Liver (tissue), 9 donors: ENCODE results near the gene BIRC6. TPM values are rescaled to one million over a fixed set of nuclear protein-coding genes. Genes with fewer than 3 reads are reported as not detected.

Experiments used
- DNase-seq: peaks from one replicate; pipeline ENCODE4 v3.0.0-alpha.2; 2017; ENCODE audit warnings: low spot score
- H3K27ac ChIP-seq, 2 donors: one replicate each; pipeline ENCODE4 v1.7.0; 2013; ENCODE audit warnings: inconsistent platforms in 2 of 2, low read length in 2 of 2, control low read depth in 1 of 2, low read depth in 1 of 2, mild to moderate bottlenecking in 1 of 2
- H3K27me3 ChIP-seq, 4 donors: one replicate each; pipeline versions ENCODE4 v1.6.1 to v1.7.0; 2013; ENCODE audit warnings: low read length in 3 of 4, inconsistent platforms in 1 of 4, mild to moderate bottlenecking in 1 of 4, moderate library complexity in 1 of 4; ENCODE audit not compliant: control insufficient read depth in 4 of 4, insufficient read depth in 4 of 4
- H3K36me3 ChIP-seq, 4 donors: one replicate each; pipeline versions ENCODE4 v1.6.1 to v1.7.0; 2013; ENCODE audit warnings: low read length in 3 of 4, mild to moderate bottlenecking in 3 of 4, low read depth in 1 of 4, moderate library complexity in 1 of 4; ENCODE audit not compliant: control insufficient read depth in 4 of 4, insufficient read depth in 3 of 4
- H3K4me1 ChIP-seq, 4 donors: one replicate each; pipeline versions ENCODE4 v1.6.1 to v1.7.0; 2013; ENCODE audit warnings: low read length in 3 of 4, mild to moderate bottlenecking in 3 of 4, moderate library complexity in 1 of 4; ENCODE audit not compliant: control insufficient read depth in 4 of 4, insufficient read depth in 4 of 4
- H3K4me3 ChIP-seq, 3 donors: one replicate each; pipeline versions ENCODE4 v1.6.1 to v1.7.0; 2013; ENCODE audit warnings: low read length in 3 of 3, control low read depth in 1 of 3, low read depth in 1 of 3, mild to moderate bottlenecking in 1 of 3
- H3K9ac ChIP-seq, 2 donors: one replicate each; pipeline ENCODE4 v1.7.0; 2013; ENCODE audit warnings: low read length in 2 of 2, mild to moderate bottlenecking in 2 of 2, moderate library complexity in 2 of 2, control low read depth in 1 of 2, low read depth in 1 of 2
- H3K9me3 ChIP-seq, 4 donors: one replicate each; pipeline versions ENCODE4 v1.6.1 to v1.7.0; 2013; ENCODE audit warnings: low read length in 3 of 4; ENCODE audit not compliant: control insufficient read depth in 4 of 4
- EGR1 ChIP-seq, 2 donors: IDR thresholded peaks; 2 replicates each; pipeline ENCODE4 v1.6.1; 2016 to 2018; ENCODE audit warnings: antibody characterized with exemption in 2 of 2, low read depth in 2 of 2
- FOXA1 ChIP-seq: IDR thresholded peaks from 2 replicates; pipeline ENCODE4 v1.6.1; 2016; ENCODE audit warnings: antibody characterized with exemption
- FOXA2 ChIP-seq: IDR thresholded peaks from 2 replicates; pipeline ENCODE4 v1.6.1; 2016; ENCODE audit warnings: antibody characterized with exemption
- GABPA ChIP-seq, 2 donors: IDR thresholded peaks in 1 of 2; conservative IDR thresholded peaks in 1 of 2; 2 replicates each; pipeline ENCODE4 v1.6.1; 2016; ENCODE audit warnings: antibody characterized with exemption in 2 of 2, mild to moderate bottlenecking in 1 of 2, moderate library complexity in 1 of 2
- HNF4A ChIP-seq, 2 donors: conservative IDR thresholded peaks; 2 replicates each; pipeline ENCODE4 v1.6.1; 2016; ENCODE audit warnings: antibody characterized with exemption in 2 of 2, mild to moderate bottlenecking in 2 of 2
- HNF4G ChIP-seq: IDR thresholded peaks from 2 replicates; pipeline ENCODE4 v1.6.1; 2016; ENCODE audit warnings: antibody characterized with exemption
- JUND ChIP-seq, 2 donors: IDR thresholded peaks; 2 replicates each; pipeline ENCODE4 v1.6.1; 2016; ENCODE audit warnings: antibody characterized with exemption in 2 of 2
- NR2F2 ChIP-seq: IDR thresholded peaks from 2 replicates; pipeline ENCODE4 v1.6.1; 2016; ENCODE audit warnings: antibody characterized with exemption
- RAD21 ChIP-seq, 2 donors: IDR thresholded peaks; 2 replicates each; pipeline ENCODE4 v1.6.1; 2016; ENCODE audit warnings: antibody characterized with exemption in 2 of 2, mild to moderate bottlenecking in 2 of 2
- RXRA ChIP-seq, 2 donors: IDR thresholded peaks; 2 replicates each; pipeline ENCODE4 v1.6.1; 2017 to 2018; ENCODE audit warnings: antibody characterized with exemption in 2 of 2, mild to moderate bottlenecking in 1 of 2
- SP1 ChIP-seq: IDR thresholded peaks from 2 replicates; pipeline ENCODE4 v1.6.1; 2018; ENCODE audit warnings: antibody characterized with exemption, mild to moderate bottlenecking
- TAF1 ChIP-seq: conservative IDR thresholded peaks from 2 replicates; pipeline ENCODE4 v1.6.1; 2016; ENCODE audit warnings: antibody characterized with exemption, mild to moderate bottlenecking
- YY1 ChIP-seq: IDR thresholded peaks from 2 replicates; pipeline ENCODE4 v1.6.1; 2016; ENCODE audit warnings: antibody characterized with exemption, mild to moderate bottlenecking
- WGBS: extraction: QIAGEN DNeasy Blood & Tissue Kit; methylation state at CpG from one replicate; pipeline ENCODE4 v1.1.7; 2013; 5-methylcytosine and 5-hydroxymethylcytosine counted together
- polyA plus RNA-seq, 2 donors: library from polyadenylated mRNA; stranded (reverse) in 1 of 2; unstranded in 1 of 2; fragments of 200-250 nt in 1 of 2; fragments of >200 nt in 1 of 2; fragmentation: Nextera tagmentation in 1 of 2; extraction: Ambion mirVana in 1 of 2; gene quantifications; one replicate each; pipeline versions ENCODE4 v1.2.1 to v1.2.3, GENCODE V29; 2013 to 2015
- total RNA-seq, 2 donors: library from RNA; depleted of rRNA; stranded (reverse); fragments of >200 nt; gene quantifications; one replicate each; pipeline ENCODE4 v1.2.3, GENCODE V29; 2014
- TF ChIP-seq, protein P1 (sequence below): fragments of 150-350 bp; IDR thresholded peaks from 2 replicates; pipeline ENCODE4 v1.5.1; 2017; ENCODE audit warnings: improper control_type of control experiment, low read depth, low read length; ENCODE audit not compliant: missing input control
- TF ChIP-seq, protein P2 (sequence below): IDR thresholded peaks from 2 replicates; pipeline ENCODE4 v1.6.1; 2016; ENCODE audit warnings: antibody characterized with exemption
- TF ChIP-seq, protein P3 (sequence below): IDR thresholded peaks from 2 replicates; pipeline ENCODE4 v1.6.1; 2016; ENCODE audit warnings: antibody characterized with exemption
- TF ChIP-seq, protein P4 (sequence below): IDR thresholded peaks from 2 replicates; pipeline ENCODE4 v1.6.1; 2016; ENCODE audit warnings: antibody characterized with exemption
- donor health status: healthy.
- donor health status: healthy.
- donor health status: healthy.
- donor health status: healthy.
- donor health status: healthy.

Gene BIRC6
- total and polyA plus RNA-seq, 4 donors: 11.1 to 171 (median 45.2) TPM

DNA sequence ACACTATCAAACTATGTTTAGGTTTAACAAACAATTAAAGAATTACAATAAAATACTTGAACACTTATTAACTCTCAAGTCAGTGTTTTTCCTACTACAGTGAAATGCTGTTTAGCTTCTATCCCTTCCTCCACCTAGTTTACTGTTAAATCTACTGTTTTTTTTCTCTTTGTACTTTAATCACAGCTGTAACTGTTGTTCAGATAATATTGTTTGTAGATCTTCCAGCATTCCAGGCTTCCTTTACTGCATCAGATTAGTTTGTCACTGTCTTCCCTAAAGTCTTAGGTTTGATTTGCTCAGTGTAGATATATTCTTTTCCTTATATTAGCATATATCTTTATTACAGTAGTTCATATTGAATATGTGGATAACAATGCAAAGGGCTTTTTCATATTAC is 22.5 kb downstream of the BIRC6 start:
- Histone ChIP-seq H3K9me3 (no peaks in the 10 kb centered on the region), H3K4me3 (no peak overlapping the region), H3K4me1 (peaks cover 0 to 18% (median 10%) of the 10 kb centered on the region in 4 donors), H3K9ac (no peak overlapping the region), H3K27me3 (no peaks in the 10 kb centered on the region), H3K27ac (no peak overlapping the region), H3K36me3 (peaks cover 6 to 12% (median 9%) of the 10 kb centered on the region in 4 donors)
- no peak for DNase-seq
- TF ChIP-seq HNF4A (conservative IDR thresholded peaks at IDR 0.05): peak in 1 of 2 donors; percentile 28
- no peak for TF ChIP-seq JUND (IDR thresholded peaks at IDR 0.05)

DNA sequence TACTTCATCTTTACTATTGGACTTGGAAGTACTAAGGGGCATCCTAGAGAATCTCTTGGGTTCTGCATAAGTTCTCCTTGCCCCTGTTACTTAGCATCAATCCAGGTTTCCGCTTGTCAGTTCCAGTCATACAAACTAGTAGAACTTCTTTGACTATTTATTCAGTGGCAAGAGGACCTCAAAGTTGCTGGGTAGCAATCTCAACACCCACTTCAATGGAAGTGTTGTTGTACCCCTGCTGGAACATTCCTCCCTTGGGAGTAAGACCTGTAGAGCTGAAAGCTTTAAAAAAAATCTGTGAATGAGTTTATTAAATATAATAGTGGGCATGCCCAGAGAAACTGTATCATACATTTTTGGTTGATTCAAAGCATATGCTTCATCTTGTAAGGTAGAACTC is 27.0 kb downstream of the BIRC6 start:
- Histone ChIP-seq H3K4me1 (peaks cover 0 to 12% (median 6%) of the 10 kb centered on the region in 4 donors), H3K9ac (no peak overlapping the region), H3K27me3 (no peaks in the 10 kb centered on the region), H3K27ac (no peak overlapping the region), H3K4me3 (no peak overlapping the region), H3K36me3 (peaks cover 8 to 27% (median 19%) of the 10 kb centered on the region in 4 donors), H3K9me3 (no peaks in the 10 kb centered on the region)
- 96% methylated on average over 1 of the region's 1 CpG for WGBS
- TF ChIP-seq RAD21 (IDR thresholded peaks at IDR 0.05) (no peak), YY1 (no peak), GABPA (IDR thresholded peaks at IDR 0.05 in 1 of 2, conservative IDR thresholded peaks at IDR 0.05 in 1 of 2) (no peak), FOXA1 (no peak)
- TF ChIP-seq, protein P1, sequence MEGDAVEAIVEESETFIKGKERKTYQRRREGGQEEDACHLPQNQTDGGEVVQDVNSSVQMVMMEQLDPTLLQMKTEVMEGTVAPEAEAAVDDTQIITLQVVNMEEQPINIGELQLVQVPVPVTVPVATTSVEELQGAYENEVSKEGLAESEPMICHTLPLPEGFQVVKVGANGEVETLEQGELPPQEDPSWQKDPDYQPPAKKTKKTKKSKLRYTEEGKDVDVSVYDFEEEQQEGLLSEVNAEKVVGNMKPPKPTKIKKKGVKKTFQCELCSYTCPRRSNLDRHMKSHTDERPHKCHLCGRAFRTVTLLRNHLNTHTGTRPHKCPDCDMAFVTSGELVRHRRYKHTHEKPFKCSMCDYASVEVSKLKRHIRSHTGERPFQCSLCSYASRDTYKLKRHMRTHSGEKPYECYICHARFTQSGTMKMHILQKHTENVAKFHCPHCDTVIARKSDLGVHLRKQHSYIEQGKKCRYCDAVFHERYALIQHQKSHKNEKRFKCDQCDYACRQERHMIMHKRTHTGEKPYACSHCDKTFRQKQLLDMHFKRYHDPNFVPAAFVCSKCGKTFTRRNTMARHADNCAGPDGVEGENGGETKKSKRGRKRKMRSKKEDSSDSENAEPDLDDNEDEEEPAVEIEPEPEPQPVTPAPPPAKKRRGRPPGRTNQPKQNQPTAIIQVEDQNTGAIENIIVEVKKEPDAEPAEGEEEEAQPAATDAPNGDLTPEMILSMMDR: no peak
- TF ChIP-seq, protein P2, sequence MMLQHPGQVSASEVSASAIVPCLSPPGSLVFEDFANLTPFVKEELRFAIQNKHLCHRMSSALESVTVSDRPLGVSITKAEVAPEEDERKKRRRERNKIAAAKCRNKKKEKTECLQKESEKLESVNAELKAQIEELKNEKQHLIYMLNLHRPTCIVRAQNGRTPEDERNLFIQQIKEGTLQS: no peak
- no peak for DNase-seq

DNA sequence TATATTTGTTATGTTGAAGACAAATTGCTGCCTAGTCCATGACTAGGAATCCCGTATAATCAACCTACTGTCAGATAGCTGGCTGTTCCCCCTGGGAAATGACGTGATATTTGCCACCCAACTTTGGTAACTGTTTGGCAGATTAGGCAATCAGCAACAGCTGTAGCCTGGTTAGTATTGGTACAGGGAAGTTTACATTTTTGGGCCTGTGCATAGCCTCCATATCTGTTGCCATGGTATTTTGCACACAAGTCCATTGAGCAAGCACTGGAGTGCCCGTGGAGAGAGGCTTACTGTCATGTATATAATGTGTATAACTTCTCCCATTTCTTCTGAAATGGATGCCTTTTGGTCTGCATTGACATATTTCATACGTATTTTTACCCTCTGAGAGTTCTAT is 27.7 kb downstream of the BIRC6 start:
- no peak for DNase-seq
- Histone ChIP-seq H3K27me3 (no peaks in the 10 kb centered on the region), H3K27ac (no peak overlapping the region), H3K4me3 (no peak overlapping the region), H3K9ac (no peak overlapping the region), H3K36me3 (peaks cover 8 to 28% (median 19%) of the 10 kb centered on the region in 4 donors), H3K4me1 (peaks cover 0 to 6% (median 4%) of the 10 kb centered on the region in 4 donors), H3K9me3 (no peaks in the 10 kb centered on the region)
- TF ChIP-seq JUND (IDR thresholded peaks at IDR 0.05): no peak
- no peak for TF ChIP-seq HNF4A (conservative IDR thresholded peaks at IDR 0.05)
- TF ChIP-seq, protein P1: no peak
- TF ChIP-seq EGR1 (IDR thresholded peaks at IDR 0.05; ENCODE audit: low read depth in 2 of 2): no peak
- TF ChIP-seq, protein P3, sequence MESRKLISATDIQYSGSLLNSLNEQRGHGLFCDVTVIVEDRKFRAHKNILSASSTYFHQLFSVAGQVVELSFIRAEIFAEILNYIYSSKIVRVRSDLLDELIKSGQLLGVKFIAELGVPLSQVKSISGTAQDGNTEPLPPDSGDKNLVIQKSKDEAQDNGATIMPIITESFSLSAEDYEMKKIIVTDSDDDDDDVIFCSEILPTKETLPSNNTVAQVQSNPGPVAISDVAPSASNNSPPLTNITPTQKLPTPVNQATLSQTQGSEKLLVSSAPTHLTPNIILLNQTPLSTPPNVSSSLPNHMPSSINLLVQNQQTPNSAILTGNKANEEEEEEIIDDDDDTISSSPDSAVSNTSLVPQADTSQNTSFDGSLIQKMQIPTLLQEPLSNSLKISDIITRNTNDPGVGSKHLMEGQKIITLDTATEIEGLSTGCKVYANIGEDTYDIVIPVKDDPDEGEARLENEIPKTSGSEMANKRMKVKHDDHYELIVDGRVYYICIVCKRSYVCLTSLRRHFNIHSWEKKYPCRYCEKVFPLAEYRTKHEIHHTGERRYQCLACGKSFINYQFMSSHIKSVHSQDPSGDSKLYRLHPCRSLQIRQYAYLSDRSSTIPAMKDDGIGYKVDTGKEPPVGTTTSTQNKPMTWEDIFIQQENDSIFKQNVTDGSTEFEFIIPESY: no peak
- TF ChIP-seq, protein P4, sequence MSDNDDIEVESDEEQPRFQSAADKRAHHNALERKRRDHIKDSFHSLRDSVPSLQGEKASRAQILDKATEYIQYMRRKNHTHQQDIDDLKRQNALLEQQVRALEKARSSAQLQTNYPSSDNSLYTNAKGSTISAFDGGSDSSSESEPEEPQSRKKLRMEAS: no peak
- TF ChIP-seq RAD21 (IDR thresholded peaks at IDR 0.05): no peak
- TF ChIP-seq FOXA2: no peak
- TF ChIP-seq FOXA1: no peak
- TF ChIP-seq TAF1: no peak
- no peak for TF ChIP-seq RXRA (IDR thresholded peaks at IDR 0.05)
- TF ChIP-seq SP1: no peak
- TF ChIP-seq, protein P2: no peak
- TF ChIP-seq HNF4G: no peak
- TF ChIP-seq NR2F2: no peak
- 77% methylated on average over 4 of the region's 4 CpGs for WGBS
